Neural progenitor cell (in vitro differentiated cells): ENCODE results near the gene TMEM200B.

Experiments used
- CTCF ChIP-seq: fragments of 200-600 bp; sonication (generic); IDR thresholded peaks from 2 replicates; pipeline ENCODE4 v1.5.1; 2017; ENCODE audit warnings: antibody characterized with exemption, mild to moderate bottlenecking
- EZH2 ChIP-seq: fragments of 200-600 bp; sonication (generic); IDR thresholded peaks from 2 replicates; pipeline ENCODE4 v1.6.1; 2017; ENCODE audit warnings: antibody characterized with exemption, mild to moderate bottlenecking, moderate library complexity
- EZH2phosphoT487 ChIP-seq: fragments of 200-600 bp; sonication (generic); IDR thresholded peaks from 2 replicates; pipeline ENCODE4 v1.6.1; 2017; ENCODE audit warnings: antibody characterized with exemption

- TF ChIP-seq CTCF, result no peak
- no peak for TF ChIP-seq EZH2
- no peak for TF ChIP-seq EZH2phosphoT487
Observed at GRCh38 chr1:29105822-29106221, 17.9 kb downstream of the TMEM200B start.
